H1 (cell line): Measurements from ENCODE around the gene TTC6. TPM values are rescaled to one million over a fixed set of nuclear protein-coding genes. Genes with fewer than 3 reads are reported as not detected.

ENCODE experiments used
- CTCF ChIA-PET: fragments of 300-600 bp; sonication (Branson Sonifier 250); formaldehyde crosslinking; loops from one replicate; lab custom pipeline; 2021; ENCODE audit not compliant: partially characterized antibody; lab: Charles Lee
- POLR2A ChIA-PET: fragments of 300-600 bp; sonication (Branson Sonifier 250); formaldehyde crosslinking; loops from one replicate; lab custom pipeline; 2021; ENCODE audit warnings: inconsistent platforms; ENCODE audit not compliant: partially characterized antibody; lab: Charles Lee
- DNase-seq, 2 experiments: peaks; one replicate each; pipeline versions ENCODE4 v3.0.0 to v3.0.0-alpha.2; 2010 to 2022; ENCODE audit warnings: low spot score in 2 of 2, low read depth in 1 of 2, mixed read lengths in 1 of 2
- FAIRE-seq: peaks from 2 replicates; lab custom pipeline; 2011; peaks lifted over from hg19 to GRCh38; lab: Jason Lieb, UNC
- H2AFZ ChIP-seq: 2 replicates; pipeline ENCODE4 v1.8.1; 2012; ENCODE audit warnings: low read length, inconsistent platforms
- H2AK5ac ChIP-seq: 2 replicates; pipeline ENCODE4 v1.6.1; 2013; ENCODE audit warnings: low read depth, low read length
- H2BK120ac ChIP-seq: replicated peaks from 2 replicates; pipeline ENCODE3; 2013; ENCODE audit warnings: low read depth, low read length, inconsistent platforms
- H2BK12ac ChIP-seq: 2 replicates; pipeline ENCODE4 v1.6.1; 2013; ENCODE audit warnings: low read depth, low read length
- H2BK15ac ChIP-seq: 2 replicates; pipeline ENCODE4 v1.6.1; 2013; ENCODE audit warnings: low read length
- H2BK20ac ChIP-seq: 2 replicates; pipeline ENCODE4 v1.6.1; 2013; ENCODE audit warnings: low read length
- H2BK5ac ChIP-seq: 2 replicates; pipeline ENCODE4 v1.6.1; 2013; ENCODE audit warnings: low read depth, low read length
- H3K14ac ChIP-seq: 2 replicates; pipeline ENCODE4 v1.6.1; 2013; ENCODE audit warnings: inconsistent platforms; ENCODE audit not compliant: insufficient read length
- H3K18ac ChIP-seq: 2 replicates; pipeline ENCODE4 v1.6.1; 2013; ENCODE audit warnings: low read length; ENCODE audit errors: extremely low read depth
- H3K23ac ChIP-seq: 2 replicates; pipeline ENCODE4 v1.6.1; 2013; ENCODE audit warnings: inconsistent platforms; ENCODE audit not compliant: insufficient read length
- H3K23me2 ChIP-seq: 2 replicates; pipeline ENCODE4 v1.6.1; 2013; ENCODE audit warnings: low read depth, low read length
- H3K27ac ChIP-seq: 2 replicates; pipeline ENCODE4 v1.6.1; 2011; ENCODE audit warnings: low read depth, low read length, inconsistent platforms
- H3K27me3 ChIP-seq, 4 experiments: replicated peaks in 1 of 4; 1 replicate in 1 of 4; 2 replicates in 3 of 4; pipeline versions ENCODE4 v1.6.1 to v1.8.1; 2011 to 2013; ENCODE audit warnings: low read length in 3 of 4, mild to moderate bottlenecking in 3 of 4, inconsistent platforms in 2 of 4, mixed read lengths in 2 of 4, moderate library complexity in 1 of 4; ENCODE audit not compliant: control insufficient read depth in 3 of 4, insufficient read depth in 3 of 4; ENCODE audit errors: extremely low read depth in 1 of 4
- H3K36me3 ChIP-seq, 4 experiments: 2 replicates each; pipeline versions ENCODE4 v1.6.1 to v1.8.1; 2011 to 2013; ENCODE audit warnings: mild to moderate bottlenecking in 4 of 4, low read length in 3 of 4, moderate library complexity in 2 of 4, control low read depth in 1 of 4, inconsistent platforms in 1 of 4; ENCODE audit not compliant: insufficient read depth in 4 of 4, control insufficient read depth in 2 of 4
- H3K4ac ChIP-seq: replicated peaks from 2 replicates; pipeline ENCODE3; 2013; ENCODE audit warnings: low read length, low read depth, mixed read lengths, inconsistent platforms; ENCODE audit not compliant: insufficient read length
- H3K4me1 ChIP-seq, 4 experiments: replicated peaks in 1 of 4; 1 replicate in 1 of 4; 2 replicates in 3 of 4; pipeline versions ENCODE4 v1.6.1 to v1.8.1; 2011 to 2013; ENCODE audit warnings: low read length in 3 of 4, inconsistent platforms in 2 of 4, mixed read lengths in 1 of 4; ENCODE audit not compliant: insufficient read depth in 4 of 4, control insufficient read depth in 3 of 4
- H3K4me2 ChIP-seq, 2 experiments: 2 replicates each; pipeline versions ENCODE4 v1.6.1 to v1.8.1; 2011 to 2013; ENCODE audit warnings: low read depth in 2 of 2, low read length in 2 of 2, control low read depth in 1 of 2, inconsistent platforms in 1 of 2, mild to moderate bottlenecking in 1 of 2; ENCODE audit not compliant: insufficient read depth in 1 of 2
- H3K4me3 ChIP-seq, 4 experiments: fragments of 200-600, 300-600 bp in 1 of 4; sonication (generic), shearing (Covaris generic), sonication (Bioruptor Twin) in 1 of 4; 2 replicates each; pipeline versions ENCODE4 v1.5.1 to v1.8.1; 2011 to 2016; ENCODE audit warnings: low read length in 4 of 4, low read depth in 3 of 4, control low read depth in 2 of 4, inconsistent platforms in 2 of 4, mild to moderate bottlenecking in 2 of 4, mixed read lengths in 1 of 4, moderate library complexity in 1 of 4; ENCODE audit not compliant: insufficient read depth in 2 of 4; ENCODE audit errors: extremely low read depth in 1 of 4
- H3K56ac ChIP-seq: replicated peaks from 2 replicates; pipeline ENCODE3; 2013; ENCODE audit warnings: low read depth, mild to moderate bottlenecking, mixed read lengths, low read length, inconsistent platforms; ENCODE audit not compliant: insufficient read length
- H3K79me1 ChIP-seq: 2 replicates; pipeline ENCODE4 v1.6.1; 2013; ENCODE audit warnings: low read depth, low read length, control low read depth
- H3K79me2 ChIP-seq, 2 experiments: 2 replicates each; pipeline versions ENCODE4 v1.6.1 to v1.8.1; 2012 to 2013; ENCODE audit warnings: low read length in 2 of 2, mild to moderate bottlenecking in 2 of 2, inconsistent platforms in 1 of 2; ENCODE audit not compliant: insufficient read depth in 2 of 2, control insufficient read depth in 1 of 2
- H3K9ac ChIP-seq, 4 experiments: replicated peaks in 1 of 4; 1 replicate in 1 of 4; 2 replicates in 3 of 4; pipeline versions ENCODE4 v1.6.1 to v1.8.1; 2011 to 2013; ENCODE audit warnings: low read depth in 3 of 4, low read length in 3 of 4, control low read depth in 2 of 4, mild to moderate bottlenecking in 2 of 4, moderate library complexity in 2 of 4, inconsistent platforms in 1 of 4; ENCODE audit errors: extremely low read depth in 1 of 4
- H3K9me3 ChIP-seq, 2 experiments: 2 replicates each; pipeline versions ENCODE4 v1.6.1 to v1.8.1; 2012 to 2013; ENCODE audit warnings: mild to moderate bottlenecking in 2 of 2, moderate library complexity in 2 of 2, control low read depth in 1 of 2, inconsistent platforms in 1 of 2, low read depth in 1 of 2, low read length in 1 of 2, mixed read lengths in 1 of 2; ENCODE audit not compliant: insufficient read depth in 2 of 2
- H4K20me1 ChIP-seq, 2 experiments: replicated peaks in 1 of 2; 2 replicates each; pipeline versions ENCODE3 to v1.8.1; 2011 to 2013; ENCODE audit warnings: inconsistent platforms in 2 of 2, low read length in 2 of 2, mild to moderate bottlenecking in 1 of 2; ENCODE audit not compliant: insufficient read depth in 2 of 2, control insufficient read depth in 1 of 2
- H4K5ac ChIP-seq: 2 replicates; pipeline ENCODE4 v1.6.1; 2013; ENCODE audit warnings: low read length, low read depth, mixed read lengths, inconsistent platforms; ENCODE audit not compliant: insufficient read length
- H4K8ac ChIP-seq: 2 replicates; pipeline ENCODE4 v1.8.0; 2013; ENCODE audit warnings: mild to moderate bottlenecking, moderate library complexity, low read length, inconsistent platforms; ENCODE audit not compliant: insufficient read depth; ENCODE audit errors: extremely low read depth
- H4K91ac ChIP-seq: replicated peaks from 2 replicates; pipeline ENCODE3; 2013; ENCODE audit warnings: low read length, mixed read lengths, inconsistent platforms; ENCODE audit not compliant: insufficient read length
- EZH2 ChIP-seq: fragments of 200-600 bp; sonication (generic); IDR thresholded peaks from 2 replicates; pipeline ENCODE4 v1.7.1; 2012; ENCODE audit warnings: low read depth, mild to moderate bottlenecking, moderate library complexity, low read length, inconsistent platforms; ENCODE audit not compliant: severe bottlenecking
- HDAC6 ChIP-seq: IDR thresholded peaks from one replicate; pipeline ENCODE4 v1.7.1; 2012; ENCODE audit warnings: low read depth, mild to moderate bottlenecking, inconsistent platforms, low read length, moderate library complexity
- KDM4A ChIP-seq: IDR thresholded peaks from one replicate; pipeline ENCODE4 v1.7.1; 2012; ENCODE audit warnings: low read depth, mild to moderate bottlenecking, moderate library complexity, low read length, inconsistent platforms; ENCODE audit not compliant: severe bottlenecking
- KDM5A ChIP-seq: fragments of 200-600 bp; IDR thresholded peaks from 2 replicates; pipeline ENCODE4 v1.7.1; 2012; ENCODE audit warnings: mild to moderate bottlenecking, low read length, inconsistent platforms, mixed read lengths
- MAX ChIP-seq: IDR thresholded peaks from 2 replicates; pipeline ENCODE4 v1.6.1; 2012; ENCODE audit warnings: inconsistent platforms
- NRF1 ChIP-seq: IDR thresholded peaks from 2 replicates; pipeline ENCODE4 v1.6.1; 2011; ENCODE audit warnings: mild to moderate bottlenecking, low read depth, low read length, improper control_type of control experiment
- YY1 ChIP-seq: IDR thresholded peaks from 2 replicates; pipeline ENCODE4 v1.6.1; 2011; ENCODE audit warnings: low read depth, mild to moderate bottlenecking, low read length
- WGBS, 2 experiments: shearing (Covaris generic) in 1 of 2; methylation state at CpG; one replicate each; pipeline versions ENCODE4 v1.1.6 to v1.1.7; 2013 to 2015; ENCODE audit warnings: low lambda C conversion rate in 2 of 2, mixed read lengths in 2 of 2, inconsistent platforms in 1 of 2, low coverage in 1 of 2, missing lambda C conversion rate in 1 of 2; ENCODE audit not compliant: insufficient replicate concordance in 2 of 2, insufficient coverage in 1 of 2, insufficient read length in 1 of 2; ENCODE audit errors: extremely low coverage in 1 of 2, missing lambda C conversion rate in 1 of 2; 5-methylcytosine and 5-hydroxymethylcytosine counted together
- polyA plus RNA-seq, 7 experiments: library from polyadenylated mRNA; depleted of rRNA in 3 of 7; stranded (reverse) in 5 of 7; unstranded in 2 of 7; fragments of >200 nt in 5 of 7; fragments of 200-250 nt in 2 of 7; gene quantifications; 1 replicate in 5 of 7; 2 replicates in 1 of 7; 4 replicates in 1 of 7; pipeline versions ENCODE4 v1.2.1 to v1.2.3, GENCODE V29; 2011 to 2013; ENCODE audit warnings: missing spikeins in 2 of 7, mixed read lengths in 2 of 7
- total RNA-seq: library from RNA; stranded (reverse); fragmentation: NEBNext Ultra II Directional; extraction: Animal tissue kit (Norgen Biotek cat#: 25700); gene quantifications from 2 replicates; pipeline ENCODE4 v1.2.1, GENCODE V29; 2021

TTC6 gene
- total and polyA plus RNA-seq, 2 of the 8 experiments (the other 6 are each of a cell fraction or from before 2014, with no cell fraction given): 0.02 TPM; not detected in 1

- H2BK120ac ChIP-seq: no peak overlapping the region
- peaks cover 12 to 18% of the 10 kb centered on the region in 2 experiments for H4K20me1 ChIP-seq
- no peak overlapping the region for H2BK20ac ChIP-seq
- no peak overlapping the region for H2AK5ac ChIP-seq
- H3K18ac ChIP-seq: no peak overlapping the region
- no peak overlapping the region for H3K14ac ChIP-seq
- H3K27ac ChIP-seq: no peak overlapping the region
- no peak overlapping the region for H4K5ac ChIP-seq
- H3K56ac ChIP-seq: no peak overlapping the region
- ChIA-PET CTCF (interaction anchor here (0.7 to 1.9 kb wide), 23 partner anchors 9 to 1067 kb away, joined by 3 to 14 read pairs (median 4); no protein-coding TSS in a partner anchor), POLR2A (interaction anchor here (1.0 kb wide), 1 partner anchor 8 kb away, joined by 5 read pairs; no protein-coding TSS in a partner anchor)
- FAIRE-seq (no peak), DNase-seq (peak in 1 of 2 experiments; percentile 82)
- H3K23ac ChIP-seq: no peak overlapping the region
- H3K27me3 ChIP-seq: peaks cover 63 to 99% (median 82%) of the 10 kb centered on the region in 4 experiments
- no peak overlapping the region for H2BK15ac ChIP-seq
- no peak overlapping the region for H2BK5ac ChIP-seq
- no peak overlapping the region for H3K9ac ChIP-seq
- H2BK12ac ChIP-seq: no peak overlapping the region
- H3K36me3 ChIP-seq: no peaks in the 10 kb centered on the region
- WGBS, 2 experiments: 3% methylated on average over 50 of the region's 58 CpGs; no CpG with 5 or more reads in 1 of the 2 experiments
- H4K8ac ChIP-seq: peak overlapping the region; percentile 20
- H3K23me2 ChIP-seq: peaks cover 7% of the 10 kb centered on the region; the same call in 1 of the 2 replicates
- H4K91ac ChIP-seq: no peak overlapping the region
- no peak overlapping the region for H3K4ac ChIP-seq
- no peaks in the 10 kb centered on the region for H3K79me1 ChIP-seq
- H3K4me3 ChIP-seq: peak overlapping the region; percentile 7 to 50 (median 14); a peak in 7 of 8 replicates
- no peaks in the 10 kb centered on the region for H3K79me2 ChIP-seq
- no peak overlapping the region for H2AFZ ChIP-seq
- H3K4me2 ChIP-seq: peak overlapping the region; percentile 72 to 76
- peaks cover 0 to 25% (median 5%) of the 10 kb centered on the region in 4 experiments; a peak in 6 of 7 replicates for H3K4me1 ChIP-seq
- H3K9me3 ChIP-seq: no peaks in the 10 kb centered on the region
- TF ChIP-seq YY1: peak; percentile 34; the same call in 1 of the 2 replicates
- TF ChIP-seq MAX: peak; percentile 38
- peak; percentile 41 for TF ChIP-seq KDM4A
- TF ChIP-seq KDM5A: no peak
- no peak for TF ChIP-seq HDAC6
- TF ChIP-seq EZH2: peak; percentile 88
- TF ChIP-seq NRF1: no peak
Observed at GRCh38 chr14:37591941-37592481, 3.4 kb upstream of the TTC6 start.
